IPS-15b (cell line): ENCODE measurements around the gene MGMT.

ENCODE experiments used
- H3K27me3 ChIP-seq: one replicate; pipeline ENCODE4 v1.6.1; 2013; ENCODE audit warnings: low read length; ENCODE audit not compliant: control insufficient read depth, insufficient read depth
- H3K36me3 ChIP-seq: one replicate; pipeline ENCODE4 v1.6.1; 2013; ENCODE audit warnings: low read length; ENCODE audit not compliant: control insufficient read depth, insufficient read depth
- H3K4me1 ChIP-seq: one replicate; pipeline ENCODE4 v1.6.1; 2013; ENCODE audit warnings: mild to moderate bottlenecking, low read length; ENCODE audit not compliant: control insufficient read depth, insufficient read depth
- H3K4me3 ChIP-seq: one replicate; pipeline ENCODE4 v1.5.1; 2013; ENCODE audit warnings: low read depth, low read length
- H3K9ac ChIP-seq: one replicate; pipeline ENCODE4 v1.6.1; 2013; ENCODE audit warnings: low read depth, mild to moderate bottlenecking, low read length
- H3K9me3 ChIP-seq: one replicate; pipeline ENCODE4 v1.6.1; 2013; ENCODE audit warnings: mild to moderate bottlenecking, low read length; ENCODE audit not compliant: control insufficient read depth, insufficient read depth

Gene MGMT

GRCh38 chr10:129792864-129793263, 325.8 kb downstream of the MGMT start:
- H3K36me3 ChIP-seq, result no peaks in the 10 kb centered on the region
- H3K4me3 ChIP-seq, result no peak overlapping the region
- H3K27me3 ChIP-seq, result no peaks in the 10 kb centered on the region
- H3K9ac ChIP-seq, result no peak overlapping the region
- H3K4me1 ChIP-seq, result no peaks in the 10 kb centered on the region
- no peaks in the 10 kb centered on the region for H3K9me3 ChIP-seq

GRCh38 chr10:129793479-129793878, 326.4 kb downstream of the MGMT start:
- H3K27me3 ChIP-seq, result no peaks in the 10 kb centered on the region
- no peaks in the 10 kb centered on the region for H3K9me3 ChIP-seq
- H3K36me3 ChIP-seq, result no peaks in the 10 kb centered on the region
- H3K4me1 ChIP-seq, result no peaks in the 10 kb centered on the region
- no peak overlapping the region for H3K4me3 ChIP-seq
- no peak overlapping the region for H3K9ac ChIP-seq

DNA sequence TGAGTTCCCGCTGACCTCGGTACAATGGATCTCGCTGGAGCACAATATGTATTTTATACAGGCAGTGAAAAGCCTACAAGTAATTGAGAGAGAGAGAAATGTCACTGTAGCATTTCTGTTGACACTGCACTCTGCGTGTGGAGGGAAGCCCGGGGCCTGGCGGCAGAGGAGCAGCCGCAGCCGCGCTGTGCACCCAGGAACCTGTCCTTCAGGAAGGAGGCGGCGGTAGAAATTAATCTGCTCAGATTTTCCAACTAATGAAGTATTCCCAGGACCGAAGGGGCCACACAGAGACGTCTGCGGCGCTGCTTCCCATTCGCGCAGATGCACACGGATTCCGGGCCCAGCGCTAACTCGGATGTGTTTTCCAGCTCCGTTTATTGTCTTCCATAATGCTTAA, 327.0 kb downstream of the MGMT start:
- Histone ChIP-seq H3K9ac (no peak overlapping the region), H3K9me3 (no peaks in the 10 kb centered on the region), H3K36me3 (no peaks in the 10 kb centered on the region), H3K4me1 (no peaks in the 10 kb centered on the region), H3K27me3 (no peaks in the 10 kb centered on the region), H3K4me3 (no peak overlapping the region)

DNA sequence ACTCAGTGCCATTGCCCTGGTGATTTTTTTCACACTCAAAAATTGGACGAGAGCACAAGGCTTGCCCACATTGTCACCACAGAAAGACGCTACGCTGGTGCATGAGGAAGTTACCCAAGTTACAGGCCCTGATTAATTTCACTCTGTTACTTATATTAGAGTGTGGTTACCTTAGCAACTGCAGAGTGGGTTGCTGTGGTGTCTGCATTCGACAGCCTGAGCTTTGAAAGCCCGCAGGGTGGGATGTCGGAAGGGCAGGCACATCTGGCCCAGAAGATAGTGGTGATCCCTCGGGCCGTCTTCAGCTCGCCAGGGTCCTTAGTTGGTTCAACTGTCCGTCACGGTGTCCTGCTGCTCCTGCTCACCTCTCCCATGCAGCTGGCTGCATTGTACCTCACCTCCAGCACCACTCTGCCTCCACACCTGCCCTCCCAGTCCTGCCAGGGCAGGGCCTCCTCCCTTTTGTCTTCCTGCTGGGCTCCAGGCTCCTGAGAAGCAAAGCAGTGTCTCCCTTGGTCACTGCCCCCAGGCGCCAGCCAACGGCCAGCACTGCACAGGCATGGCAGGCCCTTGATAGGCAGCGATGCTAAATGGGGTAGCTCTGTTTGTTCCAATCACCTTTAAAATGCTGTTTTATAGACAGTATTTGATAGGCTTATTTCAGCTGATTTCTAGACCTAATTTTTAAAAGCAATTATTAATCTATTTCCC, 329.8 kb downstream of the MGMT start:
- H3K9ac ChIP-seq, result no peak overlapping the region
- no peak overlapping the region for H3K4me3 ChIP-seq
- H3K4me1 ChIP-seq, result no peaks in the 10 kb centered on the region
- no peaks in the 10 kb centered on the region for H3K9me3 ChIP-seq
- H3K27me3 ChIP-seq, result no peaks in the 10 kb centered on the region
- H3K36me3 ChIP-seq, result no peaks in the 10 kb centered on the region

DNA sequence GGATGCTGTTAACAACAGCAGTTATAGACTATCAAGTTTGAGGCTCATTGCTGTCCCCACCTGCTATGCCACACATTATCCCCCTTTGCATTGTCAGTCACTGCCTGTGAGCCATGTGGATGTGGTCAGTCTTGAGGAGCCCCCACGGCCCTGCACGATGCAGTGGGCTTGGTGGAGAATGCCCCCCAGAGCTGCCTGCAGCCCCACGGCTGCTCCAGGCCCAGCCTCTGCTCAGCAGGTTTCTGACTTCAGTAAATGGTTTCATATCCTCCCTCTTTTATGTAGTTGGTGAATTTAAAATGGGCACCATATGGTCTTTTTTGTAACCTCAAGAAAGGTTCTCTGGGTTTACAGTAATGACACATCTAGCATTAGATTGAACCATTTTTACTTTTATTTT, 332.9 kb downstream of the MGMT start:
- no peaks in the 10 kb centered on the region for H3K27me3 ChIP-seq
- H3K4me1 ChIP-seq, result no peaks in the 10 kb centered on the region
- no peak overlapping the region for H3K4me3 ChIP-seq
- no peaks in the 10 kb centered on the region for H3K36me3 ChIP-seq
- H3K9me3 ChIP-seq, result no peaks in the 10 kb centered on the region
- H3K9ac ChIP-seq, result no peak overlapping the region

DNA sequence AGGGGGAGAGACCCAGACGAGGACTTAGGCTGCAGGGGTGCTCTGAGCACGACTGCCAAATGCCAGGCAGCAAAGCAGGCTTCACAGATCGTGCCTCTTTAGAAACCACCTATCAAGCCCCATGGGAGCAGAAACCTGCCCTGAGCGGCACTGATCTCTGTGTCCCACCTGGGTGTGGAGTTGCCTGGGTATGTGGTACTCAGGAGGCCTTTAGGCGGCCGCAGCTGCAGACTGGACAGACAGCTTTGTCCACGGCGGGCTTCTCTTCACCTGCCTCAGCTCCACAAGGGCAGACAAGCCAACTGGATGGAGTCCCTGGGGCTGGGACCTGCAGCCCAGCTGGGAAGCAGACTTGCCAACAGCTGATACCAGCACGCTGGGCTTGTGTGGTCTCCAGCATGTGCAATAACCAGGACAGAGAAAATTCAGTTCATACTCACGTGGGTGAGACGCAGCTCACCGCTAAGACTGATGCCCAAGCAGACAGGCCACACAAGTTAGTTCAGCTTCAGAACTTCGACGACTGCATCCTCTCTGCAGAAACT, 333.8 kb downstream of the MGMT start:
- Histone ChIP-seq H3K36me3 (no peaks in the 10 kb centered on the region), H3K27me3 (no peaks in the 10 kb centered on the region), H3K4me3 (no peak overlapping the region), H3K4me1 (no peaks in the 10 kb centered on the region), H3K9me3 (no peaks in the 10 kb centered on the region), H3K9ac (no peak overlapping the region)

DNA sequence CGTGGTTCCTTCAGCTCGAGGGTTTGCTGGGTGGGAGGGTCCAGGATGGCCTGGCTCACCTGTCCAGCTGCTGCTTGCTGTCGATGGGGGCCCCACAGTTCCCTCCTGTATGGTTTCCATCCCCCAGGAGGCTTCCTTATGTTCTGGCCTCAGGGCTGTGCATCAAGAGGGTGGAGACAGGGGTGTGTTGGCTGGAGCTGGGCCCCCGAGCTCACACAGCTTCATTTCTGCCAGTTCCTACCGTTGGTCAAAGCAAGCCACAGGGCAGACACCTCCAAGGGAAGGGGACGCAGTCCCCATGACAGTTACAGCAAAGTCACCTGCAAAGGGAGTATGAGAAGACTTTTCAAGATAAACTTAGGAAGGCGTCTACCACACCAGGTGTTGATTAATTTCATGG, 340.2 kb downstream of the MGMT start:
- Histone ChIP-seq H3K4me3 (no peak overlapping the region), H3K9ac (no peak overlapping the region), H3K36me3 (no peaks in the 10 kb centered on the region), H3K9me3 (no peaks in the 10 kb centered on the region), H3K27me3 (no peaks in the 10 kb centered on the region), H3K4me1 (no peaks in the 10 kb centered on the region)

GRCh38 chr10:129808092-129808983, 341.3 kb downstream of the MGMT start:
- Histone ChIP-seq H3K9ac (no peak overlapping the region), H3K4me3 (no peak overlapping the region), H3K27me3 (no peaks in the 10 kb centered on the region), H3K9me3 (no peaks in the 10 kb centered on the region), H3K36me3 (no peaks in the 10 kb centered on the region), H3K4me1 (no peaks in the 10 kb centered on the region)

GRCh38 chr10:129809431-129809830, 342.4 kb downstream of the MGMT start:
- no peak overlapping the region for H3K4me3 ChIP-seq

GRCh38 chr10:129809841-129810240, 342.8 kb downstream of the MGMT start:
- Histone ChIP-seq H3K27me3 (no peaks in the 10 kb centered on the region), H3K9me3 (no peaks in the 10 kb centered on the region), H3K36me3 (no peaks in the 10 kb centered on the region), H3K9ac (no peak overlapping the region), H3K4me1 (no peaks in the 10 kb centered on the region), H3K4me3 (no peak overlapping the region)

More at GRCh38 chr10:129809431-129809830, 342.4 kb downstream of the MGMT start:
- Histone ChIP-seq H3K9ac (no peak overlapping the region), H3K36me3 (no peaks in the 10 kb centered on the region), H3K27me3 (no peaks in the 10 kb centered on the region), H3K4me1 (no peaks in the 10 kb centered on the region), H3K9me3 (no peaks in the 10 kb centered on the region)

DNA sequence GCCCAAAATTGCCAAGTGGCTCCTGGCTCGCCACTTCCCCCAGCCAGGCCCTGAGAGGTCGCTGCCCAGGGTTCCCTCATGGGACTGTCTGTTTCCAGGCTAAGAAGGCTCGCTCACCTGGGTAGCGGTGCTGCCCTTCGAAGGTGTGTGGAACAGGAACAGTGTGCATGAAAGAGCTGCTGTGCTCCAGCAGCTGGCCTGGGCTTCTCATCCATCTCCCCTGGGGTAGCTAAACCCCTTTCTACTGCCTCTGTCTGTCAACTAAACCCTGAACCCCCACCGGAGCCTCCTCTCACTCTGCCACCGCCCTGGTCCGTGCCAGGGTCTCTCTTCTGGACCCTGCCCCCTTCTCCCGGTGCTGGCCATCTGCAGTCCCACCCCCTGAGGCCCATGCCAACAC, 344.2 kb downstream of the MGMT start:
- no peaks in the 10 kb centered on the region for H3K9me3 ChIP-seq
- no peaks in the 10 kb centered on the region for H3K4me1 ChIP-seq
- H3K27me3 ChIP-seq, result no peaks in the 10 kb centered on the region
- no peak overlapping the region for H3K4me3 ChIP-seq
- H3K9ac ChIP-seq, result no peak overlapping the region
- H3K36me3 ChIP-seq, result no peaks in the 10 kb centered on the region

GRCh38 chr10:129812398-129812797, 345.4 kb downstream of the MGMT start:
- no peaks in the 10 kb centered on the region for H3K27me3 ChIP-seq
- no peaks in the 10 kb centered on the region for H3K9me3 ChIP-seq

More at GRCh38 chr10:129812398-129812797, 345.4 kb downstream of the MGMT start:
- Histone ChIP-seq H3K9ac (no peak overlapping the region), H3K4me1 (no peaks in the 10 kb centered on the region), H3K36me3 (no peaks in the 10 kb centered on the region), H3K4me3 (no peak overlapping the region)
